HEK293T (cell line): Measurements from ENCODE around the gene DBP.

Experiments
- ARNT ChIP-seq: fragments of 450-650 bp; IDR thresholded peaks from 2 replicates; pipeline ENCODE4 v1.6.1; 2017; ENCODE audit warnings: mild to moderate bottlenecking
- BHLHE40 ChIP-seq: fragments of 450-650 bp; IDR thresholded peaks from 2 replicates; pipeline ENCODE4 v1.6.1; 2016; ENCODE audit warnings: mild to moderate bottlenecking, moderate library complexity, borderline replicate concordance
- CTBP1 ChIP-seq: fragments of 450-650 bp; IDR thresholded peaks from 2 replicates; pipeline ENCODE4 v1.6.1; 2016; ENCODE audit warnings: borderline replicate concordance
- ELF4 ChIP-seq: fragments of 450-650 bp; IDR thresholded peaks from 2 replicates; pipeline ENCODE4 v1.6.1; 2017; ENCODE audit warnings: antibody characterized with exemption
- FOXA1 ChIP-seq: fragments of 450-650 bp; IDR thresholded peaks from 2 replicates; pipeline ENCODE4 v1.6.1; 2016; ENCODE audit warnings: mild to moderate bottlenecking
- FOXM1 ChIP-seq: fragments of 450-650 bp; IDR thresholded peaks from 2 replicates; pipeline ENCODE4 v1.6.1; 2017; ENCODE audit warnings: mild to moderate bottlenecking, borderline replicate concordance
- HDGF ChIP-seq: fragments of 450-650 bp; IDR thresholded peaks from 2 replicates; pipeline ENCODE4 v1.6.1; 2017; ENCODE audit warnings: antibody characterized with exemption, borderline replicate concordance
- L3MBTL2 ChIP-seq: fragments of 450-650 bp; conservative IDR thresholded peaks from 2 replicates; pipeline ENCODE4 v1.6.1; 2016; ENCODE audit warnings: mild to moderate bottlenecking
- SP1 ChIP-seq: fragments of 450-650 bp; IDR thresholded peaks from 2 replicates; pipeline ENCODE4 v1.6.1; 2017
- SUZ12 ChIP-seq: fragments of 450-650 bp; IDR thresholded peaks from 2 replicates; pipeline ENCODE4 v1.6.1; 2016; ENCODE audit warnings: mild to moderate bottlenecking

- TF ChIP-seq SUZ12 (no peak), FOXM1 (no peak), L3MBTL2 (no peak), CTBP1 (no peak), ELF4 (no peak), SP1 (no peak), HDGF (no peak), ARNT (no peak), BHLHE40 (no peak), FOXA1 (no peak)
Observed at GRCh38 chr19:48668761-48669160, 31.6 kb upstream of the DBP start.
